Neural cell (in vitro differentiated cells): ENCODE data around the gene DARS1. TPM values are rescaled to one million over a fixed set of nuclear protein-coding genes. Genes with fewer than 3 reads are reported as not detected.

Experiments used
- H2AFZ ChIP-seq: fragments of 200-600, 300-800 bp; sonication (generic), shearing (Covaris generic); 2 replicates; pipeline ENCODE4 v1.6.0; 2014; ENCODE audit warnings: low read depth, mild to moderate bottlenecking, antibody characterized with exemption, low read length, moderate library complexity
- H3F3A ChIP-seq: fragments of 200-600 bp; shearing (Covaris generic); 2 replicates; pipeline ENCODE4 v1.6.1; 2016; ENCODE audit warnings: mild to moderate bottlenecking, moderate library complexity, mixed read lengths, antibody characterized with exemption, low read length; ENCODE audit not compliant: insufficient read depth, poor library complexity, severe bottlenecking
- H3K27ac ChIP-seq: fragments of 200-600, 300-800 bp; sonication (generic), shearing (Covaris generic); 2 replicates; pipeline ENCODE4 v1.5.1; 2014; ENCODE audit warnings: mild to moderate bottlenecking, low read length, moderate library complexity
- H3K27me3 ChIP-seq: fragments of 300-800, 200-600 bp; sonication (generic), shearing (Covaris generic); 2 replicates; pipeline ENCODE4 v1.6.0; 2014; ENCODE audit warnings: mild to moderate bottlenecking, low read depth, low read length, moderate library complexity; ENCODE audit not compliant: insufficient read depth
- H3K36me3 ChIP-seq: fragments of 300-800, 200-600 bp; sonication (generic), shearing (Covaris generic); 2 replicates; pipeline ENCODE4 v1.5.1; 2014; ENCODE audit warnings: mild to moderate bottlenecking, antibody characterized with exemption, low read length, moderate library complexity; ENCODE audit not compliant: insufficient read depth
- H3K4me2 ChIP-seq: fragments of 300-800, 200-600 bp; sonication (generic), shearing (Covaris generic); 2 replicates; pipeline ENCODE4 v1.6.0; 2014; ENCODE audit warnings: mild to moderate bottlenecking, low read length
- H3K4me3 ChIP-seq: fragments of 300-800, 200-600 bp; sonication (generic), shearing (Covaris generic); 2 replicates; pipeline ENCODE4 v1.5.1; 2014; ENCODE audit warnings: mild to moderate bottlenecking, low read length, moderate library complexity
- H3K79me2 ChIP-seq: fragments of 200-600 bp; shearing (Covaris generic); replicated peaks from 2 replicates; pipeline ENCODE4 v1.6.0; 2014; ENCODE audit warnings: mild to moderate bottlenecking, low read length, moderate library complexity; ENCODE audit not compliant: insufficient read depth
- H3K9ac ChIP-seq: fragments of 300-800, 200-600 bp; sonication (generic), shearing (Covaris generic); 2 replicates; pipeline ENCODE4 v1.6.1; 2016; ENCODE audit warnings: mild to moderate bottlenecking, low read length, mixed read lengths
- H3K9me2 ChIP-seq: fragments of 200-600 bp; shearing (Covaris generic); 2 replicates; pipeline ENCODE4 v1.6.1; 2016; ENCODE audit warnings: mild to moderate bottlenecking, low read length, mixed read lengths; ENCODE audit not compliant: insufficient read depth
- H3K9me3 ChIP-seq: fragments of 200-600, 300-800 bp; sonication (generic), shearing (Covaris generic); 2 replicates; pipeline ENCODE4 v1.6.1; 2016; ENCODE audit warnings: mild to moderate bottlenecking, mixed run types, low read length, moderate library complexity, mixed read lengths
- H4K20me1 ChIP-seq: fragments of 200-600 bp; shearing (Covaris generic); 2 replicates; pipeline ENCODE4 v1.6.1; 2016; ENCODE audit warnings: mild to moderate bottlenecking, mixed run types; ENCODE audit not compliant: insufficient read depth
- EP300 ChIP-seq: fragments of 450-650 bp; conservative IDR thresholded peaks from 2 replicates; pipeline ENCODE4 v1.6.1; 2014; ENCODE audit warnings: antibody characterized with exemption, mild to moderate bottlenecking, moderate library complexity; ENCODE audit not compliant: poor library complexity, severe bottlenecking
- EZH2 ChIP-seq: fragments of 200-600, 300-800 bp; shearing (Covaris generic), sonication (generic); IDR thresholded peaks from 2 replicates; pipeline ENCODE4 v1.6.1; 2014; ENCODE audit warnings: antibody characterized with exemption, low read length, borderline replicate concordance, mild to moderate bottlenecking; ENCODE audit not compliant: insufficient read depth, poor library complexity, severe bottlenecking
- MXI1 ChIP-seq: fragments of 450-650 bp; conservative IDR thresholded peaks from 2 replicates; pipeline ENCODE4 v1.6.1; 2014; ENCODE audit warnings: antibody characterized with exemption, mild to moderate bottlenecking; ENCODE audit not compliant: poor library complexity, severe bottlenecking
- POLR2AphosphoS5 ChIP-seq: IDR thresholded peaks from 2 replicates; pipeline ENCODE4 v1.6.1; 2012
- RAD21 ChIP-seq: fragments of 450-650 bp; conservative IDR thresholded peaks from 2 replicates; pipeline ENCODE4 v1.6.1; 2014; ENCODE audit warnings: antibody characterized with exemption, mild to moderate bottlenecking, moderate library complexity
- SMC3 ChIP-seq: fragments of 450-650 bp; conservative IDR thresholded peaks from 2 replicates; pipeline ENCODE4 v1.6.1; 2014; ENCODE audit warnings: antibody characterized with exemption, mild to moderate bottlenecking, moderate library complexity; ENCODE audit not compliant: poor library complexity
- TAF1 ChIP-seq: IDR thresholded peaks from 2 replicates; pipeline ENCODE4 v1.6.1; 2012; ENCODE audit warnings: low read depth
- polyA plus RNA-seq: library from polyadenylated mRNA; depleted of rRNA; stranded (reverse); fragments of >200 nt; gene quantifications from 2 replicates; pipeline ENCODE4 v1.2.3, GENCODE V29; 2014
- TF ChIP-seq, protein P1 (sequence below): IDR thresholded peaks from 2 replicates; pipeline ENCODE4 v1.6.1; 2012; ENCODE audit warnings: borderline replicate concordance
- TF ChIP-seq, protein P2 (sequence below): fragments of 450-650 bp; IDR thresholded peaks from 2 replicates; pipeline ENCODE4 v1.5.1; 2014; ENCODE audit warnings: antibody characterized with exemption, mild to moderate bottlenecking, moderate library complexity; ENCODE audit not compliant: poor library complexity, severe bottlenecking

The DARS1 gene
- polyA plus RNA-seq, 1 donor from 2014 or later, result 37.9 TPM

DNA sequence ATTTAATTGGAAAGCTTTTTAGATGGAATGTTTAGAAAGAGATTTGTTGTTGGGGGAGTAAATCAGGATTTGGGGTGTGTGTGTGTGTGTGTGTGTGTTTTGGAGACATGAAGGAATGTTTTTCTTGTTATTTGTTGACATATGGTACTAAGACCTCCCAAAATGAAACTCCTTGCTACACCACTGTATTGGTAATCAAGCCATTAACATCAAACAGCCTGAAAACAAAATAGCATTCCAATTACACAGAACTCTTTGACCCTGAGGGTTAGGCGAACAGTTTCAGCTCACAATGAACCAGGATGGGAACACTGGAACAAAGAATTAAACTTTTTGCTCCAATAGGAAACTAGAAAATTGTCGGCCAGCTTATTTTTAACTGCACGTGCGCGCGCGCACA lies 41.7 kb upstream of the DARS1 start:
- TF ChIP-seq RAD21, result no peak
- TF ChIP-seq, protein P1, sequence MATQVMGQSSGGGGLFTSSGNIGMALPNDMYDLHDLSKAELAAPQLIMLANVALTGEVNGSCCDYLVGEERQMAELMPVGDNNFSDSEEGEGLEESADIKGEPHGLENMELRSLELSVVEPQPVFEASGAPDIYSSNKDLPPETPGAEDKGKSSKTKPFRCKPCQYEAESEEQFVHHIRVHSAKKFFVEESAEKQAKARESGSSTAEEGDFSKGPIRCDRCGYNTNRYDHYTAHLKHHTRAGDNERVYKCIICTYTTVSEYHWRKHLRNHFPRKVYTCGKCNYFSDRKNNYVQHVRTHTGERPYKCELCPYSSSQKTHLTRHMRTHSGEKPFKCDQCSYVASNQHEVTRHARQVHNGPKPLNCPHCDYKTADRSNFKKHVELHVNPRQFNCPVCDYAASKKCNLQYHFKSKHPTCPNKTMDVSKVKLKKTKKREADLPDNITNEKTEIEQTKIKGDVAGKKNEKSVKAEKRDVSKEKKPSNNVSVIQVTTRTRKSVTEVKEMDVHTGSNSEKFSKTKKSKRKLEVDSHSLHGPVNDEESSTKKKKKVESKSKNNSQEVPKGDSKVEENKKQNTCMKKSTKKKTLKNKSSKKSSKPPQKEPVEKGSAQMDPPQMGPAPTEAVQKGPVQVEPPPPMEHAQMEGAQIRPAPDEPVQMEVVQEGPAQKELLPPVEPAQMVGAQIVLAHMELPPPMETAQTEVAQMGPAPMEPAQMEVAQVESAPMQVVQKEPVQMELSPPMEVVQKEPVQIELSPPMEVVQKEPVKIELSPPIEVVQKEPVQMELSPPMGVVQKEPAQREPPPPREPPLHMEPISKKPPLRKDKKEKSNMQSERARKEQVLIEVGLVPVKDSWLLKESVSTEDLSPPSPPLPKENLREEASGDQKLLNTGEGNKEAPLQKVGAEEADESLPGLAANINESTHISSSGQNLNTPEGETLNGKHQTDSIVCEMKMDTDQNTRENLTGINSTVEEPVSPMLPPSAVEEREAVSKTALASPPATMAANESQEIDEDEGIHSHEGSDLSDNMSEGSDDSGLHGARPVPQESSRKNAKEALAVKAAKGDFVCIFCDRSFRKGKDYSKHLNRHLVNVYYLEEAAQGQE, result no peak
- no peak for TF ChIP-seq MXI1
- no peak for TF ChIP-seq EZH2
- no peak overlapping the region for H3K4me2 ChIP-seq
- no peak overlapping the region for H3K27ac ChIP-seq

DNA sequence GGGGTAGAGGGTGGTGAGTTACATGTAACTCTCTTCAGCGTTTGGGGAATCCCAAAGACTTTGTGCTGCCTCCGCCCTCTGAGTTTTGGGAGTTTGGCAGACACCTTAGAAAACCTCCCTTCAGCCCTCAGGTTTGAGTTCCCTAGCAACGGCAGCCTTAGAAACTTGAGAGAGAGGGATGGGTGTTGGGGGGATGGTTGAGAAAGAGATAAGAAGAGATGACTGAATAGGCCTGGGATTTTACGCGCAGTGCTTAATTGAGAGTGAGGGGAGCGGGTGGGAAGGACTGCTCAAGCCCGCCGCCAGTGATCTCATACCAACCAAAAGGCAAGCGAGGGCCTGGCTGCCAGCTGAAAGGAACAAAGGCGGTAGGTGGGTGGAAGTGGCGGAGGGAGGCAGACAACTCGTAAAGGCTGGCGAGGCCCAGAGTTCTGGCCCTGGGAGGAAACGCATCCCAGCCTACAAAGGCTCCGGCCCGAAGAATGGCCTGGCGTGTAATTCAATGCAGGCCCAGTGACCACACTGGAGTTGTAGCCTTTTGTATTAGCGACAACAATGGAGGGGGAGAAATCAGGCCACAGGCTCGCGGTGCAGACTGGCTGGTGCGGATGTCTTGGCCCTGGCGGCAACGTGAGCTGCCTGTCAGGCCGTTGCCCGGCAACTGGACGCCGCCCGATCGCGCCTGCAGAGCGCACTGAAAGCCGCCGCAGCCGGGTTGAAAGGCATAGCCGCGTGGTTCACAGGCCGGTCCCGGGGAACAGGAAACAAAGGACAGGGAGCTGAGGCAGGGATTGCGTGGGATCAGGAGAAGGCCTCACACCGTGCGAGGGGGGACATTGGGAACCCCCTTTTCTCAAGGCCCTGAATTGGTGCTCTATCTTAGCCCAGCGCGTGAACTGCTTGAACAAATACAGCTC lies 39.9 kb upstream of the DARS1 start:
- TF ChIP-seq EP300 (peak; percentile 69), MXI1 (peak; percentile 60), POLR2AphosphoS5 (peak; percentile 68), TAF1 (peak; percentile 45), SMC3 (no peak), RAD21 (peak; percentile 33), EZH2 (no peak)
- TF ChIP-seq, protein P2, sequence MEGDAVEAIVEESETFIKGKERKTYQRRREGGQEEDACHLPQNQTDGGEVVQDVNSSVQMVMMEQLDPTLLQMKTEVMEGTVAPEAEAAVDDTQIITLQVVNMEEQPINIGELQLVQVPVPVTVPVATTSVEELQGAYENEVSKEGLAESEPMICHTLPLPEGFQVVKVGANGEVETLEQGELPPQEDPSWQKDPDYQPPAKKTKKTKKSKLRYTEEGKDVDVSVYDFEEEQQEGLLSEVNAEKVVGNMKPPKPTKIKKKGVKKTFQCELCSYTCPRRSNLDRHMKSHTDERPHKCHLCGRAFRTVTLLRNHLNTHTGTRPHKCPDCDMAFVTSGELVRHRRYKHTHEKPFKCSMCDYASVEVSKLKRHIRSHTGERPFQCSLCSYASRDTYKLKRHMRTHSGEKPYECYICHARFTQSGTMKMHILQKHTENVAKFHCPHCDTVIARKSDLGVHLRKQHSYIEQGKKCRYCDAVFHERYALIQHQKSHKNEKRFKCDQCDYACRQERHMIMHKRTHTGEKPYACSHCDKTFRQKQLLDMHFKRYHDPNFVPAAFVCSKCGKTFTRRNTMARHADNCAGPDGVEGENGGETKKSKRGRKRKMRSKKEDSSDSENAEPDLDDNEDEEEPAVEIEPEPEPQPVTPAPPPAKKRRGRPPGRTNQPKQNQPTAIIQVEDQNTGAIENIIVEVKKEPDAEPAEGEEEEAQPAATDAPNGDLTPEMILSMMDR, result no peak
- TF ChIP-seq, protein P1, result peak; percentile 55
- H3F3A ChIP-seq, result peaks cover 4% of the 10 kb centered on the region
- peak overlapping the region; percentile 53 for H3K4me3 ChIP-seq
- H3K9ac ChIP-seq, result peak overlapping the region; percentile 60
- no peaks in the 10 kb centered on the region for H3K79me2 ChIP-seq
- H3K9me3 ChIP-seq, result no peaks in the 10 kb centered on the region
- peak overlapping the region; percentile 16 for H3K4me2 ChIP-seq
- H2AFZ ChIP-seq, result peak overlapping the region; percentile 89
- no peaks in the 10 kb centered on the region for H3K36me3 ChIP-seq
- H3K9me2 ChIP-seq, result no peaks in the 10 kb centered on the region
- no peaks in the 10 kb centered on the region for H3K27me3 ChIP-seq
- H3K27ac ChIP-seq, result peak overlapping the region; percentile 74
- no peaks in the 10 kb centered on the region for H4K20me1 ChIP-seq

More for the DNA sequence above, 41.7 kb upstream of the DARS1 start:
- no peaks in the 10 kb centered on the region for H4K20me1 ChIP-seq
- peaks cover 4% of the 10 kb centered on the region for H3F3A ChIP-seq
- no peaks in the 10 kb centered on the region for H3K27me3 ChIP-seq
- H3K79me2 ChIP-seq, result no peaks in the 10 kb centered on the region
- H3K9ac ChIP-seq, result no peak overlapping the region
- no peaks in the 10 kb centered on the region for H3K9me2 ChIP-seq
- H3K9me3 ChIP-seq, result no peaks in the 10 kb centered on the region
- no peaks in the 10 kb centered on the region for H3K36me3 ChIP-seq
- no peak overlapping the region for H3K4me3 ChIP-seq
- no peak overlapping the region for H2AFZ ChIP-seq
